Nephron (organoid): ENCODE results near the gene CDKL4.

Experiments
- H3K27ac Mint-ChIP-seq, 3 experiments: 2 replicates each; pipeline ENCODE4 v1.8.0; 2020; ENCODE audit warnings: mixed read lengths in 3 of 3, mild to moderate bottlenecking in 2 of 3, moderate library complexity in 1 of 3
- H3K27me3 Mint-ChIP-seq: 2 replicates; pipeline ENCODE4 v1.8.0; 2021; ENCODE audit warnings: low read depth, mild to moderate bottlenecking, moderate library complexity, mixed read lengths
- H3K36me3 Mint-ChIP-seq: 2 replicates; pipeline ENCODE4 v1.8.0; 2020; ENCODE audit warnings: low read depth, mixed read lengths
- H3K4me1 Mint-ChIP-seq: 2 replicates; pipeline ENCODE4 v1.8.0; 2020; ENCODE audit warnings: mixed read lengths
- H3K4me3 Mint-ChIP-seq, 3 experiments: 2 replicates each; pipeline ENCODE4 v1.8.0; 2020; ENCODE audit warnings: mild to moderate bottlenecking in 3 of 3, mixed read lengths in 3 of 3, moderate library complexity in 2 of 3
- H3K9me3 Mint-ChIP-seq: 2 replicates; pipeline ENCODE4 v1.8.0; 2020; ENCODE audit warnings: mixed read lengths
- TF ChIP-seq, protein P1 (sequence below), 3 experiments: fragments of 200-600 bp; sonication (generic); IDR thresholded peaks; one replicate each; pipeline ENCODE4 v1.5.0; 2021; ENCODE audit warnings: antibody characterized with exemption in 3 of 3; ENCODE audit not compliant: unreplicated experiment in 3 of 3

CDKL4 gene

DNA sequence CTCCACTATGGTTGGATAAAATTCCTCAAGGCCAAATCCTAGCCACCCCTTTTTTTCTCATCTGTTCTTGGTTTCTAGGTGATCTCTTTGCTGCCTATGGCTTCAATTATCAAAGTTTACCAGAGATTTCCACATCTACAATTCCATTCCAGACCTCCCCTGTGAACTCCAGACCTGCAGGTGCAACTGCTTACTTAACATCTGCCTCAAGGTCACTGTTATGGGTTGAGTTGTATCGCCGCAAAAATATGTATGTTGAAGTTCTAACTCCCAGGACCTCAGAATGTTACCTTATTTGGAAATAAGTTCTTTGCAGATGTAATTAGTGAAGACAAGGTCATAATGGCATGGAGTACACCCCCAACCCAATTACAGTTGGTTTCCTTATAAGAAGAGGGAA, 62.5 kb downstream of the CDKL4 start:
- Mint-ChIP-seq H3K36me3 (no peaks in the 10 kb centered on the region), H3K9me3 (no peaks in the 10 kb centered on the region), H3K27me3 (no peaks in the 10 kb centered on the region), H3K4me1 (no peaks in the 10 kb centered on the region), H3K27ac (no peak overlapping the region), H3K4me3 (no peak overlapping the region)
- TF ChIP-seq, protein P1, sequence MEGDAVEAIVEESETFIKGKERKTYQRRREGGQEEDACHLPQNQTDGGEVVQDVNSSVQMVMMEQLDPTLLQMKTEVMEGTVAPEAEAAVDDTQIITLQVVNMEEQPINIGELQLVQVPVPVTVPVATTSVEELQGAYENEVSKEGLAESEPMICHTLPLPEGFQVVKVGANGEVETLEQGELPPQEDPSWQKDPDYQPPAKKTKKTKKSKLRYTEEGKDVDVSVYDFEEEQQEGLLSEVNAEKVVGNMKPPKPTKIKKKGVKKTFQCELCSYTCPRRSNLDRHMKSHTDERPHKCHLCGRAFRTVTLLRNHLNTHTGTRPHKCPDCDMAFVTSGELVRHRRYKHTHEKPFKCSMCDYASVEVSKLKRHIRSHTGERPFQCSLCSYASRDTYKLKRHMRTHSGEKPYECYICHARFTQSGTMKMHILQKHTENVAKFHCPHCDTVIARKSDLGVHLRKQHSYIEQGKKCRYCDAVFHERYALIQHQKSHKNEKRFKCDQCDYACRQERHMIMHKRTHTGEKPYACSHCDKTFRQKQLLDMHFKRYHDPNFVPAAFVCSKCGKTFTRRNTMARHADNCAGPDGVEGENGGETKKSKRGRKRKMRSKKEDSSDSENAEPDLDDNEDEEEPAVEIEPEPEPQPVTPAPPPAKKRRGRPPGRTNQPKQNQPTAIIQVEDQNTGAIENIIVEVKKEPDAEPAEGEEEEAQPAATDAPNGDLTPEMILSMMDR (IDR thresholded peaks at IDR 0.05; ENCODE audit: unreplicated experiment in 3 of 3): no peak

DNA sequence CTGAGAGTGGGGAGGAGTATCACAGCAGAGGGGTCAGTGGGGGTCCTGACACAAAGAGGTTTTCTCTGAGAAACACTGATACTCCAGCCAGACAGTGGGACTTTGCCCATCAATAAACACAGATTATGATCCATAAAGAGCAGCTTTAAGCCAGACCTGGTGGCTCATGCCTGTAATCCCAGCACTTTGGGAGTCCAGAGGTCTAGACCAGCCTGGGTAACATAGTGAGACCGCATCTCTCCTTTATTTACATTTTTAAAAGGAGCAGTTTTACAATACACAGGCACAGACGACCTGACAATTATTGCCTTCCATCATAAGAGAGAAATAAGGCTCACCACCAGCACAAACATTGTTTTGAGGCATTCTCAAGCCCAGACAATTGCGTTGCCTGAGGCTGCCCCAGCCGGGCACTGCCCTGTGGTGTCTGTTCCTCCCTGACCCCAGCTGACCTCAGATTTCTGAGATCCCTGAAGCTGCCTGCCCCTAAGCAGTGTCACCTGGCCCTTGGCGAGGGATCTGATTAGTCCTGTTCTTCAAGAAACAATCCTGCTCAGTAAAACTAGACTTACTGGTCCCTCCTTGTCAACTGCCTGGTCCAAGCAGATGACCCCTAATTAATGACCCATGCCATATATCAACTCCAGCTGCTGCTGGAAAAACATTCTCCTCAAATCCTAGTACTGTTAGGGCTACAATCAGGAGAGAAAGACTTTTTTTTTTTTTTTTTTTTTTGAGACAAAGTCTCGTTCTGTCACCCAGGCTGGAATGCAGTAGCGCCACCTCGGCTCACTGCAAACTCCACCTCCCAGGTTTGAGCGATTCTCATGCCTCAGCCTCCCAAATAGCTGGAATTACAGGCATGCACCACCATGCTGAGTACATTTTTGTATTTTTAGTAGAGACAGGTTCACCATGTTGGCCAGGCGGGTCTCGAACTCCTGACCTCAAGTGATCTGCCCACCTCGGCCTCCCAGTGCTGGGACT, 63.5 kb downstream of the CDKL4 start:
- no peak overlapping the region for H3K4me3 Mint-ChIP-seq
- no peaks in the 10 kb centered on the region for H3K4me1 Mint-ChIP-seq
- no peaks in the 10 kb centered on the region for H3K27me3 Mint-ChIP-seq
- H3K27ac Mint-ChIP-seq: no peak overlapping the region
- TF ChIP-seq, protein P1 (IDR thresholded peaks at IDR 0.05; ENCODE audit: unreplicated experiment in 3 of 3): no peak
- H3K9me3 Mint-ChIP-seq: no peaks in the 10 kb centered on the region
- no peaks in the 10 kb centered on the region for H3K36me3 Mint-ChIP-seq

DNA sequence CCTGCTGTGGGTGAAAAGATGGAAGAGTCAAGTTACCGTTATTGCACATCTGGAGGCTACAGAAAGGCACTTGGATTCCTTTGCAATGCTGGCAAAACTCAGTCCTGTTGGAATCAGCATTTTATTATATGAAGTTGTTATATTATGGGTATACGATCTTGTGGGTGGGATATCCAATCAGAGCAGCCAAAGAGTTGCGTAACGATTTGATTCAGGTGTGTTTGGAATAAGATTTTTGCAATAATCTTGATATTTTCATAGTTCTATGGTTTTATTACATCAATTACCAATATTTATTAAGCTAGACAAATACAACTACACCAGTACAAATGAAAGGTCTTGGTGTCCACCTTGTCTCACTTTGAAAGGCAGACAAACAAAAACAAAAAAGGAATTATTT, 65.0 kb downstream of the CDKL4 start:
- no peaks in the 10 kb centered on the region for H3K4me1 Mint-ChIP-seq
- no peak overlapping the region for H3K4me3 Mint-ChIP-seq
- TF ChIP-seq, protein P1 (IDR thresholded peaks at IDR 0.05; ENCODE audit: unreplicated experiment in 3 of 3): no peak
- H3K27me3 Mint-ChIP-seq: no peaks in the 10 kb centered on the region
- H3K9me3 Mint-ChIP-seq: no peaks in the 10 kb centered on the region
- H3K27ac Mint-ChIP-seq: no peak overlapping the region
- H3K36me3 Mint-ChIP-seq: no peaks in the 10 kb centered on the region

DNA sequence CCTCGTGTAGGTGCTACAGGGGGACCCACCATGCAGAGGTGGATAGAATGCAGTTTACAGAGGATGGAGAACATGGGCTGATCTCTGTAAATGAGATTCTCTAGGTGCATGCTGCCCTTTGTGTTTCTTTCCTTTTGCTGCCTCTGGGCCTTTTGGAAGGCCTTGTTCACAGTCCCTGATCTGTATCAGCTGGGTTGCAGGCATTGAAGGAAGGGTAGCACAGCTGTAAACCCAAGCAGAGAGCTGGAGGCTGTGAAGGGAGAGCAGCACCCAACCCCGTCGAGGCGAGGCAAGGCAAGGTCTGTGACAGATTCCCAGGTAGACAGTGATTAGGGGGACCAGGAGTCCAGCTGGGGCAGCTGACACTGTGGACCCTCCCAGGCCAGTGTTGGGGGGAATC, 66.8 kb downstream of the CDKL4 start:
- Mint-ChIP-seq H3K4me1 (no peaks in the 10 kb centered on the region), H3K27me3 (no peaks in the 10 kb centered on the region), H3K4me3 (no peak overlapping the region)

DNA sequence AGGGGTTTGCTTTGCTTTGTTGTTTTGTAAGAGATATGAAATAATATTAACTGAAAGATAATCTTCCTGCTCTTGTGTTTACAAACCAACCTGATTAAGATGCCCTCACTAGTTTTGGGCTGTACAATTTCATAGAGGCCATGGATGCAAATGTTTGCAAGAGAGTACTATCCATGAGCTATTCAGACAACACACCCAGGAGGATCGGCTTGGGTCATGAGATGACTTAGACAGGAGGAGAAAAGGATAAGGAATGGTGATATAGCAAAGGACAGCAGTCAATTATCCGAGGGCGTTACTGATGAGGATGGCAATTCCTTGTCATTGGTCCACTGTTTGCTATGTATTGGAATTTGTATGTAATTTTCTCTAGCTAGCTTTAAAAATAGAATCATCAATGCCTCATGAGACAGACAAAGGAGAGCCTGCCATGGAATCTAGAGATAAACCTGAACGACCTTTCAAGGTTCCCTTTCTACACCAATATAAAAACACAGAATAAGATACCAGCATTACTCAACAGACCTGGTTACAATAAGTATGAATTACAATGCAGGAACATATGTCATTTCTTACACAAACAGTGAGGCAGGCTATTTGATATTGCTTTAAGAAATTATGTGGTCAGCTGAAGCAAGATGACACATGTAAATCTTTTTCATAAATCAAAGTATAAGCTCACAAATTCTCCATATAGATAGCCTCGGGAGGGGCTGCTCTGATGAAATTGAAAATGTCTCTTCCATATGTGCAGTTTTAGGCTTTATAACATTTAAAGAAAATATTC, 68.6 kb downstream of the CDKL4 start:
- H3K27me3 Mint-ChIP-seq: no peaks in the 10 kb centered on the region
- TF ChIP-seq, protein P1 (IDR thresholded peaks at IDR 0.05; ENCODE audit: unreplicated experiment in 3 of 3): no peak
- no peaks in the 10 kb centered on the region for H3K4me1 Mint-ChIP-seq
- H3K9me3 Mint-ChIP-seq: no peaks in the 10 kb centered on the region
- H3K27ac Mint-ChIP-seq: no peak overlapping the region
- H3K36me3 Mint-ChIP-seq: no peaks in the 10 kb centered on the region
- H3K4me3 Mint-ChIP-seq: no peak overlapping the region

More for the DNA sequence above, 66.8 kb downstream of the CDKL4 start:
- TF ChIP-seq, protein P1 (IDR thresholded peaks at IDR 0.05; ENCODE audit: unreplicated experiment in 3 of 3): no peak
- H3K9me3 Mint-ChIP-seq: no peaks in the 10 kb centered on the region
- no peaks in the 10 kb centered on the region for H3K36me3 Mint-ChIP-seq
- H3K27ac Mint-ChIP-seq: no peak overlapping the region
